ENCODE data around the gene ALDOC.
"Not testable (repeated sequence)": the region's sequence is repeated elsewhere in the genome, so short reads cannot be mapped to it uniquely, and the experiment has no call there.

The ALDOC gene

DNA sequence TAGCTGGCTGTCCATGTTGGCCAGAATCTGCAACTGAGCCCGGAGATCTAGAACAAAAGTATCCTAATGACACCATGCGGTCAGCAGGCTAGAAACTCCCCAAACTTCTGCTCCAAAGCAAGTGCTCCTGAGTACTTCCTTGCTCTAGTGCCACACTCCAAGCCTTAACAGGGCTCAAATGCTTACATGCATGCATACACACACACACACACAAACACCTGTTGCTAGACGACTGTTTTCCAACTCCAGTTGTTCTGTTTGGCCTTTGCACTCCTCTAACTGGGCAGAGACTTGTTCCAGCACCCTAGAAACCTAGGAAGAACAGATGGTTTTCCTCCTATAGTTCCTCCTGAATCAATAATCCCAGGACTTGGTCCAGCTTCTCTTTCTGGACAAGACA lies 7.7 kb upstream of the ALDOC start:
- TF ChIP-seq, protein P1, sequence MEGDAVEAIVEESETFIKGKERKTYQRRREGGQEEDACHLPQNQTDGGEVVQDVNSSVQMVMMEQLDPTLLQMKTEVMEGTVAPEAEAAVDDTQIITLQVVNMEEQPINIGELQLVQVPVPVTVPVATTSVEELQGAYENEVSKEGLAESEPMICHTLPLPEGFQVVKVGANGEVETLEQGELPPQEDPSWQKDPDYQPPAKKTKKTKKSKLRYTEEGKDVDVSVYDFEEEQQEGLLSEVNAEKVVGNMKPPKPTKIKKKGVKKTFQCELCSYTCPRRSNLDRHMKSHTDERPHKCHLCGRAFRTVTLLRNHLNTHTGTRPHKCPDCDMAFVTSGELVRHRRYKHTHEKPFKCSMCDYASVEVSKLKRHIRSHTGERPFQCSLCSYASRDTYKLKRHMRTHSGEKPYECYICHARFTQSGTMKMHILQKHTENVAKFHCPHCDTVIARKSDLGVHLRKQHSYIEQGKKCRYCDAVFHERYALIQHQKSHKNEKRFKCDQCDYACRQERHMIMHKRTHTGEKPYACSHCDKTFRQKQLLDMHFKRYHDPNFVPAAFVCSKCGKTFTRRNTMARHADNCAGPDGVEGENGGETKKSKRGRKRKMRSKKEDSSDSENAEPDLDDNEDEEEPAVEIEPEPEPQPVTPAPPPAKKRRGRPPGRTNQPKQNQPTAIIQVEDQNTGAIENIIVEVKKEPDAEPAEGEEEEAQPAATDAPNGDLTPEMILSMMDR (IDR thresholded peaks at IDR 0.05; ENCODE audit: extremely low read depth, insufficient read depth, missing control alignments), result no peak
- no peak for DNase-seq (ENCODE audit: low spot score)
- in situ Hi-C loops (cut with MboI; ENCODE audit: low pct_unique_long_range_greater_than_20kb, low sequenced_read_pairs, unreplicated experiment), result no loop called here

DNA sequence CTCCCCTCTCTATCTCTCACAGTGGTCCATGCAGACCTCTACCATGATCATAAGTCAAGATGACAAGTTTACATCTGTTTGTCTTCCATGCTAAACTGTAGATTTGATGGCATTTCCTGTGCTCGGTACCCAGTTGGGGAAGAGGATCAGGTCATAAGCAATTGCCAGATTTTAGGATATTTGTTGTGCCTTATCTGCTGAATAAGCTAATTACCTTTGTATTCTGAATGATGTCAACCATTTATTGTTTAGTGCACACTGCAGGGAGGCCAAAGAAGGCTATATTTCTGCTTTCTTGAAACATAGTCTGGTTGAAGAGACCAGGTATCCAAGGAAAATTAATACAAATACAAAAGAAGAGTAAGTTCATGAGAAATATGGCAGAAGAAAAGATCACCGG lies 5.8 kb upstream of the ALDOC start:
- no peak for DNase-seq (ENCODE audit: low spot score)
- in situ Hi-C loops (cut with MboI; ENCODE audit: low pct_unique_long_range_greater_than_20kb, low sequenced_read_pairs, unreplicated experiment), result no loop called here
- TF ChIP-seq, protein P1 (IDR thresholded peaks at IDR 0.05; ENCODE audit: extremely low read depth, insufficient read depth, missing control alignments), result no peak

DNA sequence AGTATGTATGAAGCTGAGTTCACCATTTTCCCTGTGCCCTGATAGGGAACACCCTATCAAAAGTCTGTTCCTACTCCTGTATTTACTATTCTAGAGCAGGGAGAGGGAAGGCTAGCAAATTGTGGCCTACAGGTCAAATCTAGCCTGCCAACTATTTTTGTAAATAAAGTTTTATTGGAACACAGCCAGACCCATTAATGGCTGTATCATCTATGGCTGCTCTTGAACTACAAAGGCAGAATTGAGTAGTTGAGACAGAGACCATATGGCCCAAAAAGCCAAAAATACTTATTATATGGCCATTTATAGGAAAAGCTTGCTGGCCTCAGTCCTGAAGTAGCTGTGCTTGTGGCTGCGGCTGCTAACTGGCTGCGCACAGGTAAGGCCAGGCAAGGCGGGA lies 4.3 kb upstream of the ALDOC start:
- TF ChIP-seq, protein P1 (IDR thresholded peaks at IDR 0.05; ENCODE audit: extremely low read depth, insufficient read depth, missing control alignments), result no peak
- in situ Hi-C loops (cut with MboI; ENCODE audit: low pct_unique_long_range_greater_than_20kb, low sequenced_read_pairs, unreplicated experiment), result no loop called here
- no peak for DNase-seq (ENCODE audit: low spot score)

DNA sequence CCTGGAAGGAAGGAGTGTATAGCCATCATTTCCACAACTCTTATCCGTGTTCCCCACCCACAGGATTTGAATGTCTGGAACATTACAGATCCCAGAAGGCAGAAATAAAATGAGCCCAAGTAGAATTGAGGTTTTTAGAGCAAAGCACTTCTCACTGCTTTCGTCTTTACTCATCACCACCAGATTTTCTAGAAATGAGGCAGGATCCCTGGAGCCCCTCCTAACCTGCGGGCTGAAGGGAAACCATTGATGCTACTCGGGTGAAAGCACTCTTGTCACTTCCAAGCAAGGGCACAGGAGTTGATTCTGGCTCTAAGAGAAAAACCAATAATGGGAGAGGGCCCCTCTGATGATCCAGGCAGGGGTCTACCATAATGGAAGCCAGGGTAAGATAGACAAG lies 2.8 kb upstream of the ALDOC start:
- in situ Hi-C loops (cut with MboI; ENCODE audit: low pct_unique_long_range_greater_than_20kb, low sequenced_read_pairs, unreplicated experiment), result no loop called here
- TF ChIP-seq, protein P1 (IDR thresholded peaks at IDR 0.05; ENCODE audit: extremely low read depth, insufficient read depth, missing control alignments), result no peak
- peak; percentile 59 for DNase-seq (ENCODE audit: low spot score)

DNA sequence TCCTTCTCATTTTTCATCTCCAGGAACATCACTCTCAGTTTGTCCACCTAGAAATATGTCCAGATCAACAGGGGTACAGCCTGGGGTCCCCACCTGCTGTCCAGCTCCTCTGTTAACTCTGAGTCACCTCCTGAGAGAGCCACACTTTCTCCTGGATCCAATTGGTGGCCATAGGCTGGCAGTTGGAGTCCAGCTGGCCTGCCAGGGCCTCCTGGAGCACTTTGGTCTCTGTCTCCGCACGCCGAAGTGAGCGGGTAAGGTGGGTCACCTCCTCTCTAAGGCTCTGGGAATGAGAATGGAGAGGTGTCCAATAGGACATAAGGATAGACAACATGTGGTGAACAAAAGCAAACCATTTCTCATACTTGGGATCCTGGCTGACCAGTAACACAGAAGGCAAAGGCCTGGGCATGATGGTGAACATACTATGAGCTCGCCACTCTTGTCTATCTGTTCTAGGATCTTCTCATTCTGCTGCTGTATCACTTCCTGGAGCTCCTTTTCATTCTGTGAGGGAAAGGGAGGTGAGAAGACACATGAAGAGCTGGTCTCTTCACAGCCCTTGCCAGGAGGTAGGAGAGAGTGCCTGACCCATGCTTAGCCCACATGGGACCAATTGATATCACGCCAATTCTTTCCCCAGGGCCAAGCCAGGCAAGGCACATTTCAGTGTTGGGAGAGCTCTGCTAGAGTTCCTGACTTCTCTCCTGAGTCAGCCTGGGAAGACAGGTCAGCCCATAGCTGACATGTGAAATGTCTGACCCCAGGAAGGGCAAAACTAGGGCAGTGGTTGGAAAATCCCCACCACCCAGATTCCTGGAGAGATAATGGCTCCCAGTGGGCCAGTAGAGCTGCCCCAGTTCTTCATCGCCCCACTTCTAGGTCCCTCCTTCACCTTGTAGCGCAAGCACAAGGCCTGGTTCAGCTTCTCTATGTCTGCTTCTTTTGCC lies 1.8 kb upstream of the ALDOC start:
- TF ChIP-seq, protein P1 (IDR thresholded peaks at IDR 0.05; ENCODE audit: extremely low read depth, insufficient read depth, missing control alignments), result no peak
- in situ Hi-C loops (cut with MboI; ENCODE audit: low pct_unique_long_range_greater_than_20kb, low sequenced_read_pairs, unreplicated experiment), result no loop called here

DNA sequence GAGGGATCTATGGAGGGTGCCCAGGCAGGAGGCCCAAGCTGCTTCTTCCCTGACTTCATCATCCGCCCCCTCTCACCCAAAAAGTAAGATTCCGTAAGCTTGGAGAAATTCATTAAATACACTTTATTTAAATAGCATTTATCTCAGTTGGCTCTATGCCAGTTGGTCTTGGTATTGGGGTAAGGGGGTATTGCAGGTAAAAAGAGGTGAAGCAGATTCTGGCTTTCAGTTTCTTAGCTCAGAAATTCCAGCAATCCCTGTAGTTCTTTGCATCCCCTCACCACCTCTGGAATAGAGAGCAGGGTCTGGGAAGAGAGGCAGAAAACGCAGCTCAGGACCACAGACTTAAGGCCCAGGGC lies 750 bp upstream of the ALDOC start:
- in situ Hi-C loops (cut with MboI; ENCODE audit: low pct_unique_long_range_greater_than_20kb, low sequenced_read_pairs, unreplicated experiment), result no loop called here
- TF ChIP-seq, protein P1 (IDR thresholded peaks at IDR 0.05; ENCODE audit: extremely low read depth, insufficient read depth, missing control alignments), result no peak
- DNase-seq (ENCODE audit: low spot score), result no peak

More for the DNA sequence above, 1.8 kb upstream of the ALDOC start:
- DNase-seq (ENCODE audit: low spot score), result no peak

DNA sequence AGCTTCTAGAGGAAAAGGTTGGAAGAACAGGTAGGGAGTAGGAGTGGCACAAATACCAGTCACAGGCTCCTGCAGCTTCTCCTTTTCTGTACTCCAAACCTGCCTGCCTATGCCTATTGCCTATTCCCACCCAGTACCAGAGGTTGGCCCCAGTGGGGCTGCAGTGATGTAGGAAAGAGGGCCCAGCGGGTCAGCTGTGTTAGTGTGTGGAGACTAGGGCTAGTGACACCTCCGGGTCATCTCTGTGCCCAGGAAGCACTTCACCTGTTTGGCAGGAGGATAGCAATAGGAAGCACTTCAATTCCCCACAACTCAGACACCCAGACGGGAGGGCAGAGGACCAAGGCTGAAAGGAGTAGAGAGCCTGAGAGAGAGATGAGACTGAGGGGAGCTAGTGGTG lies 679 bp downstream of the ALDOC start:
- DNase-seq (ENCODE audit: low spot score); in situ Hi-C loops (cut with MboI; ENCODE audit: low pct_unique_long_range_greater_than_20kb, low sequenced_read_pairs, unreplicated experiment): not testable (repeated sequence)

Measured in GM13977 (cell line).